NCI-H774 (cell line): Measurements from ENCODE around the gene CUEDC2.
A peak's percentile ranks its signal among the peaks of the same experiment; 100 is the strongest.

Source experiments
- DNase-seq: peaks from one replicate; lab custom pipeline; 2025; lab: John Stamatoyannopoulos, UW

CUEDC2 gene

DNA sequence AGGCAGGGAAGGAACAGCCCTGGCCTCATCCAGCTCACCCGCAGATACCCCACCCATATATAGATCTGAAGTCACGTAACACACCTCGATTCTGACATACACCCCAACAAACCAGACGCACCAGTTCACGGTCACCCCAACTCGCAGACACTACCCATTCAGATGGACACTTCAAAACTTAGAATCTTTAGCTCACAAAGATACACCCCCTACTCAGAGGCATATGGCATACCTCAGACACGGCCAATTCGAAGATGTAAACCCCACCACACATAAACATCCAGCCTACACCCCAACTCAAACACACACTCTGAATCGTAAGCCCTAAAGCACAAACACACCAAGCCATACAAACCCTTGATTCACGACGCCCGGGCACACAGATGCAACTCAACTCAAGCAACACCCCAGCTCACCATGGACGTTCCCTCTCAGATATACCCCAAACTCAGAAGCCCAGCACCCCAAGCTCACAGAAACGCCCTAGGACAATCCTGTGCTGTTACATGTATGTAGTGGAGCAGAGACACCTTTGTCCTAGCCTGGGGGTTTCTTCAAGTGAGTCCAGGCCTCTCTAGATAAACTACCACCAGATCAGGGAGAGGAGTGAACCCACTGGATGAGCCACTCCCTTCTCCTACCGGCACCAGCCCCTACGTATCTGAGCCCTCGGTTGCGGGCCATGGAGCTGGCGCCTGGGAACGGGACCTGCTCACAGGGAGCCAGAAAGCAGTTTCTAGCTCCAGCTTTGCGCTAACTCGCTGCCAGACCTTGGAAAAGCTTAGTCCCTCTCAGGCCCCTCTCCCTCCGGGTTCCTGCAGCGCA is 22.6 kb downstream of the CUEDC2 start:
- no peak for DNase-seq

DNA sequence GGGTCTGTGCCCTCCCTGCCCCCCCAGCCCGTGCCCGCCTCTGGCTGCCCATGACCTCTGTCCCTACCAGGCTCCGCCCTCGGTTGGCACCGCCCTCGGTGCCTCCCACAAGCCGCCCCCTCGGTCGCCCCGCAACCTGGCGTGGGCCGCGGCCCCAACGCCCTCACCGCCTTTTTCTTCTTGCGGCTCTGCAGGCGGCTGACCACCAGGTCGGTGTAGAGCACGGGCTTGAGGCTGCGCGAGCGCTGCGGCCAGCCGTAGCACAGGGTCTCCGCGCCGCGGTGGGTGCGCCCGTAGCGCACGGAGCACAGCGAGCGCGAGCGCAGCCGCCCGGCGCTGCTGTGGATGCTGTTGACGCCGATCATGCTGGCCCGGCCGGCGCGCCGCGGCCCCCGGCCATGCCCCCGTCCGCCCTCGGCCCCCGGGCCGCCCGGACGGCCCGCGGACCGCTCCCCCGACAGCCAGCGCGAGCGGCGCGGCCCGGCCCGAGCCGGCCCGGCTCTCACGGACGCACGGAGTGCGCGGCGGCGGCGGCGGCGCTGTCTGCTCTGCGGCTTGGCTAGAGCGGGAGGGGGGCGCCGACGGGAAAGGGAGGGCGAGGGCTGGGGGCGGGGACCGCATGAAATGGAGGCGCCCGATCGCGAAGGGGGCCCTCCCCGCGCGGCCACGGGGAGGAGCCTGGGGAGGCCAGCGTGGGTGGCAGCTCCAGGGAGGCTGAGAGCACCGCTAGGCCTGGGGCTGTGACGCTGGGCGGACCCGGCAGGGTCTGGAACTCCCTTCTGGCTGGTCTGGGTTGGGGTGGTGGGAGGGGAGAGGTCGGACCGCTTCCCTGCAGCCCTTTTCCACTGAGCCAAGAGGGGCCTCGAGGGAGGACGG is 23.4 kb downstream of the CUEDC2 start:
- no peak for DNase-seq

DNA sequence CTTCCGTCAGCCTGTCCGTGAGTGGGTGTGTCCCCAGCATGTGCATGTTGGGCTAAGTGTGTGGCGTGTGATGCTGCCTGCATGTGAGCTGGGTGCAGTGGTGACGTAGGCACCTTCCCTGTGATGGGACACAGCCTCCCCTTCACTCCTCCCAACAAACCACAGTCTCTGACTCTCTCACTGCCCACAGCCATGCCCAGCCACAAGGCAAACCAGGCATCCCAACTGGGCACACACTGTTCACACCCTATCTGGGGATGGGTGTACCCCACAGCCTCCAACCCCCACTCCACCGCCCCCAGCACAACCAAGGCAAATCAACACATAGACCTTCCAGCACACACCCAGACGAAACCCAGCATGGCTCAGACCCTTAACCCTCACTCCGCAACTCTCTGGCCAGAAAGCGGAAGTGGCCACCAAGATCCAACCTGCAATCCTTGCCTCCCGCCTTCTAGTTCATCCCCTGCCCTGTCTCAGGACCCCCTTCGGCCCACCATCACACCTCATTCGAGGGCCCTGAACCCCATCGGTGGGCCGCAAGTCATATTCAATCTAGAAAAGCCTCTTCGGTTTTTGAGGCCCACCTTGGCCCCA is 24.1 kb downstream of the CUEDC2 start:
- no peak for DNase-seq

DNA sequence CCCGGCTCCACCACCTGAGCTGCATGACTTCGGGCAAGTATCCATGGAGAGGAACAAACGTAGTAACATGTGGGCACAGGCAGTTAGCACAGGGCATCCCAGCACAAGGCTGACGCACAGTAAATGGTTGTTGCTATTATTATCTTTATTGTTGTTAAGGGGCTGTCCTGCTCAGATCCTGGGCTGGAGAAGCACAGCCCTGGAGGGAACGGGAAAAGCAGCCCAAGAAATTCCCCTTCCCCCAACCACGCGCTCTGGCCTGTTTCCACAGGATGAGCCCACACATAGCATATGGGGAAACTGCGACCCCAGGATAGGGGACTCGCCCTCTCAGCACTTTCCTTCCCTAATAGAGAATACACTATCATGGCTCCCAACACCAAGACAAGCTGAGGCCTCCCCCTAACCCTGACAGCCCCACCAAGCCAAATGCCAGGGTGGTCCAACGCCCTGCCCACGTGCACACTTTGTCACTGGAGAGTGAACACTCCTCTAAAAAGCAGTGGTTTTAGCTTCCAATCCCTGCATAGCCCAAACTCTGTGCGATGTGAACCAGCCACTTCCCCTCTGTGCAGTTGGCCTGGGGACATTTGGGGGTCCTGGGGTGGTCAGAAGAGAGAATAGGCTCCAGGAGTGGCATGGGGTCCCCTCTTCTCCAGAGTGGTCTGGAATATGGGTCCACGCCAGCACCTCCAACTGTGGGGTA is 24.8 kb downstream of the CUEDC2 start:
- no peak for DNase-seq

DNA sequence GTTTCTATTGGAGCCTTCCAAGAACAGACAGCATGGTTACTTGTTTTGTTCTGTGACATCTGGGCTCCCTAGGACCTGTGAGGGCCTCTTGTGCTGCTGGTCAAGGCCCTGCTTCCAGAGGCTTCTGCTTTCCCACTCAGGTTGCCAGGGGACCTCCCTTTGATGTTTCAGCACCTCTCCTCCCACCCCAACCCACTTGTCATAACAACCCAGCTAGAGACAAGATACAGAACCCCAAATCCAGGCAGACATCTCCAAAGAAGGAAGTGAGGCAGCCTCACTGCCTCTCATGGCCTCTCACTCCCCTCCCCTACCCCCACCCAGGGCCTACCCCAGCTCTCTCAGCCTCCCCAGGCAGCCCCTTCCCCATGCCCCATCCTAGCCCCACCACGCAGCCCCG is 25.6 kb downstream of the CUEDC2 start:
- DNase-seq, result no peak

DNA sequence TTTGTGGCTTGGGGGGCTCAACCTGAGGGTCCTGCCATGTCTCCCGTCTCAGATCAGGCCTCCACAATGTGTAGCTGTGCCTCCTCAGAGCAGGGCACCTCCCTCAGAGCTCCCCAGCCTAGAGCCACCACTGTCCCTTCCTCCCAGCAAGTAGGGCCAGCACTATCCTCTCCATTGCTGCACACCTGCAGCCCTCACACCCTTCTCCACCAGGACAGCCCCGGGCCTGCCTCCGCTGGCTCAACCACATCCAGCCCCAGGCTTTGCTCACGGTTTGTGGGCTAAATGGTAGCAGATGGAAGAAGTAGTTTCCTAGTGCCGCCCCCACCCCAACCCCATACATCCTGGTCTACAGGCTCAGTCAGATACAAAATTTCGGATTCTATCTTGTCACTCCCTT is 26.7 kb downstream of the CUEDC2 start:
- no peak for DNase-seq

DNA sequence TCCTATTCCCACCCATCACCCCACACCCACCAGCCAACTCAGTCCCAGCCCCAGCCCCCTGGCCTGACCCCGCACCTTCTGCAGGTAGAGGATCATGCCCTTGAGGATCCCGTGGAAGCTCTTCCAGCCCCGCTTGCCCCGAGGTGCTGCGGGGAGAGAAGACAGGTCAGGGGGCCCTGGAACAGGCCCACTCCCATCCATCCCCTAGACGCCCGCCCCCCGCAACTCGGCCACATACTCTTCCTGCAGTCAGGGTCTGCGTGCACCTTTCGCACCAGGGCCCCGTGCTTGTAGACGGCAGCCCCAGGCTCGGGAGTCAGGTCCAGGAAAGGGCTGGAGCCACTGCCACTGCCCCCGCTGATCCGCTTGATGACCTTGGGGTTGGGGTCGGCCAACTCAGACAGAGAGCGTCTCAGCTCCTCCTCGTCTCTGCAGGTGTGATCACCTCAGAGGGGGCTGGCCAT is 27.2 kb downstream of the CUEDC2 start:
- DNase-seq, result no peak

DNA sequence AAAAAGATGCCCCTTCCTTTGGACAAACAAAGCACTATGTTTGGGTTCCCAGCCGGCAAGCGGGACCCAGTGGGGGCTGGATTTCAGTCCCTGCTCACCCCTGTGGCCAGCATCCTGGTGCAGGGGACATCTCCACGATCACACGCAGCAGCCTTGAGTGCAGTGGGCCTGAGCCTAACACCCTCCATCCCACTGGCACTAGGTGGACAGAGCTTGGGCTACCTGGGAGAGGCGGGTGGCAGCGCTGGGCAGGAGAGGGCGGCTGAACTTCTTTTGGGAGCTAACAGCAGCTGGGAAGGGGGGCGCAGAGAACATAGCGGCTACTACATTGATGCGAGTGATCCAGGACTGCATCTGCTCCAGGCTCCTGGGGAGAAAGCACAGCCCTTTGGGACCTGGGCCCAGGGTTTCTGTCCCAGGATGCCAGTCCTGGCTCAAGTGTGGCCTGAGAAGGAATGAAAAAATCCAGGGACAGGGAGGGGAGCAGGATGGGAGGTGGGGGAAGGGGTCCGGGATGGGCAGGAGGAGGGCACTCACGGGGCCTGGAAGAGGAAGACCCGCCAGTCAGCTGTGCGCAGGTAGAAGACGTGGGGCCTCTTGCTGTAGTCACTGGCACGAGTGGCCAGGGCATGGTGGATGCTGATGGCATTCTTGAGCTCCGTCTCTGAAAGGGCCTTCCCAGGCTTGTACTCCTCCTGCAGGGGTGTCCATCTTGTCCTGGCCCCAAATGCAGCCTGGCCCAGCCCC is 27.8 kb downstream of the CUEDC2 start:
- DNase-seq, result no peak

DNA sequence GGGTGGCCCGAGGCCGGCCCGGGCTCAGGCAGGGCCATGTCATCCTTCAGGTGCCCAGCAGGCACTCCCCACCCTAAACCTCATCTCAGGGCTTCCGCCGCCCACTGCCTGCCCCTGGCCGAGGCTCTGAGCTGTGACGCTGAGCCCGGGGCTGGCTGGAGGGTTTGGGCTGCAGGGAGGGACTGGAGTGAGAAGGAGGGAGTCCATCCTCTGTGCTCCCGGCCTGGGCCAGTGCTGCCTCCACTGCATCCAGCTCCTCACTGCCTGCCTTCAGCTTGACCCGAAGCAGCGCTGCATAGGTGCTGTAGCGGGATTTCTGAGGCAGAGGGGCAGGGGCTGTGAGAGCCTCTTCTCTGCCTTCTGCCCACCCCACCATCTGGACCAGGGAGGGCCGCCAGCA is 29.3 kb downstream of the CUEDC2 start:
- DNase-seq, result no peak

DNA sequence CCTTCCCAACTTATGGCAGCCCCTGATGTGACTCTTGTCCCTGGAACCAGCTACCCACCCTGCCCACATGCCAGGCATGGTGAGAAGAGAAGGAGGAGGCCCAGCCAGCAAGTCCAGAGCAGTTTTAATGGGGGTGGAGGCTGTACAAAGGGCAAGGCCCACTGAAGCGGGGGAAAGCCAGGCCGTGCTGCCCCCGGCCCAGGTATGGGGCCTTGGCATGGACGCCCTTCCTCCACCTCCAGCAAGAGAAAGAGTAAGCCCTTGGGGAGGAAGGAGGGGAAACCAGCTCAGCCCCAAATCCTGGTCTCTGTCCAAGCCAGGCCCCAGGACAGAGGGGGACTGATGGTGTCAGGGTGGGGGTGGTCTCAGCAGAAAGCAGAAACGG is 29.9 kb downstream of the CUEDC2 start:
- DNase-seq, result no peak

DNA sequence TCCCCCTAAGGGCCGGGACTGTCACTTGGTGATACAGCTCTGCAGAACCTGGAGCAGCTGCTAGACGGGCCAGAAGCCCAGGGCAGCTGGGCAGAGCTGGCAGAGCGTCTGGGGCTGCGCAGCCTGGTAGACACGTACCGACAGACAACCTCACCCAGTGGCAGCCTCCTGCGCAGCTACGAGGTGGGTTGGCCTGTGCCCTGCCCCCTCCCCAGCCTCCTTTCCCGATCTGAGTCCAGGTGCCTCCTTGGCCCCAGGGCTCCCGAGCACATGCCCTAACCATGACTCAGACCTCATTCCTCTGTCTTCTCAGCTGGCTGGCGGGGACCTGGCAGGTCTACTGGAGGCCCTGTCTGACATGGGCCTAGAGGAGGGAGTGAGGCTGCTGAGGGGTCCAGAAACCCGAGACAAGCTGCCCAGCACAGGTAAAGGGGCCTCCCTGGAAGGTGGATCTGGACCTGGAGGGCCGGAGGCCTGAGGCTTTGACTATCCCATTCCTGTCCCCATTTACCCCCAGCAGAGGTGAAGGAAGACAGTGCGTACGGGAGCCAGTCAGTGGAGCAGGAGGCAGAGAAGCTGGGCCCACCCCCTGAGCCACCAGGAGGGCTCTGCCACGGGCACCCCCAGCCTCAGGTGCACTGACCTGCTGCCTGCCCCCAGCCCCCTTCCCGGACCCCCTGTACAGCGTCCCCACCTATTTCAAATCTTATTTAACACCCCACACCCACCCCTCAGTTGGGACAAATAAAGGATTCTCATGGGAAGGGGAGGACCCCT is 30.5 kb downstream of the CUEDC2 start:
- DNase-seq, result no peak

DNA sequence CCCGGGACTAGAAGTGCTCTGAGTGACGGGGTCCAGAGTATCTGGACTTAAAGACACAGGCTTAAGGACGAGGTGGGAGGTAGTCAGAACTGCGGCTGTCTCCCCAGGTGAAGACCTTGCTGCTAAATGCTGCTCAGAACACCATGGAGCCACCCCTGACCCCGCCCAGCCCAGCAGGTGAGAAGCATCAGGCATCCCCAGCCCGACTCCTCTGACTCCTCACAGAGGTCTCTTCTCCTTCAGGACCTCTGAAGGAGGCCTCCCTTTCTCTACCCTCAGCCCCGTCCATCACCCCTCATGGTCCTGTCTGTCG is 31.1 kb downstream of the CUEDC2 start:
- DNase-seq, result no peak

DNA sequence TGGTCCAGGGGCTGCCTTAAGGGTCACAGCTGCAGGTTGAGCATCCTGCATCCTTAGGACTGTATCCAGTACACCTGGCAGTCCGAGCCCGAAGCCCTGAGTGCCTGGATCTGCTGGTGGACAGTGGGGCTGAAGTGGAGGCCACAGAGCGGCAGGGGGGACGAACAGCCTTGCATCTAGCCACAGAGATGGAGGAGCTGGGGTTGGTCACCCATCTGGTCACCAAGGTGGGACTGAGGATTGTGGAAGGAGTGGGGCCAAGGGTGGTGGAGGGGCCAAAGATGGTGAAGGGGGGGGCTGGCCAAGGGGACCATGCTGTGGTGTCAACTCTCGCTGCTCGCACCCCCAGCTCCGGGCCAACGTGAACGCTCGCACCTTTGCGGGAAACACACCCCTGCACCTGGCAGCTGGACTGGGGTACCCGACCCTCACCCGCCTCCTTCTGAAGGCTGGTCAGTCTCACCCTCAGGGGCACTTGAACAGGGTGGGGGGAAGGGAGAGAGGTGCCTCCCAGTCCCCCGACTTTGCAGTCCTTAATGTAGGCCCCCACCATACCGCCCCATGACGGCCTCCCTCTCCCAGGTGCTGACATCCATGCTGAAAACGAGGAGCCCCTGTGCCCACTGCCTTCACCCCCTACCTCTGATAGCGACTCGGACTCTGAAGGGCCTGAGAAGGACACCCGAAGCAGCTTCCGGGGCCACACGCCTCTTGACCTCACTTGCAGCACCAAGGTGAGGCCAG is 31.6 kb downstream of the CUEDC2 start:
- no peak for DNase-seq

DNA sequence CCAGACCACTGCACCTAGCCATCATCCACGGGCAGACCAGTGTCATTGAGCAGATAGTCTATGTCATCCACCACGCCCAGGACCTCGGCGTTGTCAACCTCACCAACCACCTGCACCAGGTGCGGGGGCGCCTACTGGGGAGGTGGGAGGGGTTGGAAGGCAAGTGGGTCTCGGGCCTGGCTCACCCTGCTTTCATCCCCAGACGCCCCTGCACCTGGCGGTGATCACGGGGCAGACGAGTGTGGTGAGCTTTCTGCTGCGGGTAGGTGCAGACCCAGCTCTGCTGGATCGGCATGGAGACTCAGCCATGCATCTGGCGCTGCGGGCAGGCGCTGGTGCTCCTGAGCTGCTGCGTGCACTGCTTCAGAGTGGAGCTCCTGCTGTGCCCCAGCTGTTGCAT is 32.3 kb downstream of the CUEDC2 start:
- no peak for DNase-seq

DNA sequence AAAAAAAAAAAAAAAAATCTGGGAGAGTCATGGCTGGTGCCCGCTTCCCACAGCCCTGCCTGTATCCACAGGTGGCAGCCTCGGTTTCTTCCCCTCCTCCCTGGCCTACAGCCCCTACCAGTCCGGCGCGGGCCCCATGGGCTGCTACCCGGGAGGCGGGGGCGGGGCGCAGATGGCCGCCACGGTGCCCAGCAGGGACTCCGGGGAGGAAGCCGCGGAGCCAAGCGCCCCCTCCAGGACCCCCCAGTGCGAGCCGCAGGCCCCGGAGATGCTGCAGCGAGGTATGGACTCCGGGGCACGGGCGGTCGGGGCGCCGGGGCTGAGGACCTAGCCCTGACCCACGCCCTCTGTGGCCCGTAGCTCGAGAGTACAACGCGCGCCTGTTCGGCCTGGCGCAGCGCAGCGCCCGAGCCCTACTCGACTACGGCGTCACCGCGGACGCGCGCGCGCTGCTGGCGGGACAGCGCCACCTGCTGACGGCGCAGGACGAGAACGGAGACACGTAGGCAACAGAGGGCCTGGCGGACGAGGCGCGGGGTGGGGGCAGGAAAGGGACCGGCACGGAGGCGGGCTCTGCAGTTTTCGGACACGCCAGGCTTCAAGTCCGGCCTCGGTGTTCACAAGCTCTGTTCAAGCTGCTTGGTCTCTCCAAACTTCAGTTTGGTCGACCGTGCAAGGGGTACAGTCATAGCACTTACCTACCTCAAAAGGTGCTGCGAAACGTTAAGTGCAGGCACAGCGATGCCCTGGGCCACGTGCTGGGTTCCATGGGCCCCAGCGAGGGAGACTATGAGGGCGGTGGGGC is 33.0 kb downstream of the CUEDC2 start:
- DNase-seq, result peak; percentile 42

DNA sequence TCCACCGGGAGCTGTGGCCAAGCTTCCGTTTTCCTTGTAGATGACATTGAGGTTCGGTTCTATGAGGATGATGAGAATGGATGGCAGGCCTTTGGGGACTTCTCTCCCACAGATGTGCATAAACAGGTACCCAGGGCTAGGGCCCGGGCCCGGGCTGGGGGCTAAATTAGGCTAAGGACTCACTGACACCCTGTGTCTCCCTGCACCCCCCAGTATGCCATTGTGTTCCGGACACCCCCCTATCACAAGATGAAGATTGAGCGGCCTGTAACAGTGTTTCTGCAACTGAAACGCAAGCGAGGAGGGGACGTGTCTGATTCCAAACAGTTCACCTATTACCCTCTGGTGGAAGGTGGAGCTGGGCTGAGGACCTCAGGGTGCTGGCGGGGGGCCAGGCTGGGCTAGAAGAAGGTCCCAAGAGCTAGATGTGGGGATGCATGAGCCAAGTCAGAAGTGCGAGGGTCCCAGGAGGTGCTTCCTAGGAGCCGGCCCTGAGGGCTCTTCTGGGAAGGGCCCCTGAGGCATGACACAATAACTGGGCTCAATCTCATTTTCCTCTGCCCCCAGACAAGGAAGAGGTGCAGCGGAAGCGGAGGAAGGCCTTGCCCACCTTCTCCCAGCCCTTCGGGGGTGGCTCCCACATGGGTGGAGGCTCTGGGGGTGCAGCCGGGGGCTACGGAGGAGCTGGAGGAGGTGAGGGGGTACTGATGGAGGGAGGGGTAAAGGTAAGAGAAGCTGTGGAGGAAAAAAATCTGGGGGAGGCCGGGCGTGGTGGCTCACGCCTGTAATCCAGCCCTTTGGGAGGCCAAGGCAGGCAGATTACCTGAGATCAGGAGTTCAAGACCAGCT is 34.0 kb downstream of the CUEDC2 start:
- no peak for DNase-seq

DNA sequence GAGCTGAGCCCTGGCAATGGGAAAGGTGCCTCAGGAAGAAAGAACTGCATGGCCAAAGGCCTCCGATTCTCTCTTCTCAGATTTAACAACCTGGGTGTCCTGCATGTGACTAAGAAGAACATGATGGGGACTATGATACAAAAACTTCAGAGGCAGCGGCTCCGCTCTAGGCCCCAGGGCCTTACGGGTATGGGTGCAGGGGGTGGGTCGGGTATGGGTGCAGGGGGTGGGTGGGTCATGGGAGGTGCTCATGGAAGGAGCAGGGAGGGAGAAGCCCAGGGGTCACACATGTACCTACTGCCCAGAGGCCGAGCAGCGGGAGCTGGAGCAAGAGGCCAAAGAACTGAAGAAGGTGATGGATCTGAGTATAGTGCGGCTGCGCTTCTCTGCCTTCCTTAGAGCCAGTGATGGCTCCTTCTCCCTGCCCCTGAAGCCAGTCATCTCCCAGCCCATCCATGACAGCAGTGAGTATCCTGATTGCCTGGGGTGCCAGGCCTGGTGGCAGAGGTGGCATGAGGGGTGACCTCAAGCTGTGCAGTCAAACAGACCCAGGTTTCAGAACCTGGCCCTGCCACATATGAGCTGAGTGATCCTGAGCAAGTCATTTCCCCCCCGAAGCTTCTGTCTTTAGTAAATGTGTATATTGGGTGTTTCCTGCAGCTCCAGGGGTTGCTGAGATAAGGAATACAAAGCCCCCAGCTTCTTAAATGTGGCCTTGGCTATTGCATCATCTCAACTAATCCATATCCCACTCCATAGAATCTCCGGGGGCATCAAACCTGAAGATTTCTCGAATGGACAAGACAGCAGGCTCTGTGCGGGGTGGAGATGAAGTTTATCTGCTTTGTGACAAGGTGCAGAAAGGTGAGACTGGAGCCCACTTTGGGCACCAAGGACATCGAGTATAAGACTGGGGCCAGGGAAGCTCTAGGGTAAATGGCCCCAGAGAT is 34.9 kb downstream of the CUEDC2 start:
- no peak for DNase-seq
